ENCODE measurements around the gene PCDHA5. TPM values are rescaled to one million over a fixed set of nuclear protein-coding genes. Genes with fewer than 3 reads are reported as not detected.
"Not testable (repeated sequence)": the region's sequence is repeated elsewhere in the genome, so short reads cannot be mapped to it uniquely, and the experiment has no call there.

PCDHA5 gene
- total RNA-seq, 2 donors from 2014 or later = not detected

DNA sequence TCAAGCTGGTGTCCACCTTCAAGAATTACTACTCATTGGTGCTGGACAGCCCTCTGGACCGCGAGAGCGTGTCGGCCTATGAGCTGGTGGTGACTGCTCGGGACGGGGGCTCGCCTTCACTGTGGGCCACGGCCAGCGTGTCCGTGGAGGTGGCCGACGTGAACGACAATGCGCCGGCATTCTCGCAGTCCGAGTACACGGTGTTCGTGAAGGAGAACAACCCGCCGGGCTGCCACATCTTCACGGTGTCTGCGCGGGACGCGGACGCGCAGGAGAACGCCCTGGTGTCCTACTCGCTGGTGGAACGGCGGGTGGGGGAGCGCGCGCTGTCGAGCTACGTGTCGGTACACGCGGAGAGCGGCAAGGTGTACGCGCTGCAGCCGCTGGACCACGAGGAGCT is 19.0 kb upstream of the PCDHA5 start:
- ATAC-seq; H3K36me3 Mint-ChIP-seq (ENCODE audit: low read depth); DNase-seq; H3K27ac Mint-ChIP-seq; H3K9me3 ChIP-seq (ENCODE audit: control insufficient read depth, low read length, poor library complexity, severe bottlenecking); H3K4me1 Mint-ChIP-seq; H3K4me3 Mint-ChIP-seq: not testable (repeated sequence)
- peaks cover 12% of the 10 kb centered on the region for H3K27me3 Mint-ChIP-seq

DNA sequence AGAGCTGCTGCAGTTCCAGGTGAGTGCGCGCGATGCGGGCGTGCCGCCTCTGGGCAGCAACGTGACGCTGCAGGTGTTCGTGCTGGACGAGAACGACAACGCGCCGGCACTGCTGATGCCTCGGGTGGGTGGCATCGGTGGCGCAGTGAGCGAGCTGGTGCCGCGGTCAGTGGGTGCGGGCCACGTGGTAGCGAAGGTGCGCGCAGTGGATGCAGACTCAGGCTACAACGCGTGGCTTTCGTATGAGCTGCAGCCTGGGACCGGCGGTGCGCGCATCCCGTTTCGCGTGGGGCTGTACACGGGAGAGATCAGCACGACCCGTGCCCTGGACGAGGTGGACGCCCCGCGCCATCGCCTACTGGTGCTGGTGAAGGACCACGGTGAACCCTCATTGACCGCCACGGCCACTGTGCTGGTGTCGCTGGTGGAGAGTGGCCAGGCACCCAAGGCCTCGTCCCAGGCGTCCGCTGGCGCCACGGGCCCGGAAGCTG is 18.6 kb upstream of the PCDHA5 start:
- H3K27me3 Mint-ChIP-seq = peaks cover 12% of the 10 kb centered on the region

DNA sequence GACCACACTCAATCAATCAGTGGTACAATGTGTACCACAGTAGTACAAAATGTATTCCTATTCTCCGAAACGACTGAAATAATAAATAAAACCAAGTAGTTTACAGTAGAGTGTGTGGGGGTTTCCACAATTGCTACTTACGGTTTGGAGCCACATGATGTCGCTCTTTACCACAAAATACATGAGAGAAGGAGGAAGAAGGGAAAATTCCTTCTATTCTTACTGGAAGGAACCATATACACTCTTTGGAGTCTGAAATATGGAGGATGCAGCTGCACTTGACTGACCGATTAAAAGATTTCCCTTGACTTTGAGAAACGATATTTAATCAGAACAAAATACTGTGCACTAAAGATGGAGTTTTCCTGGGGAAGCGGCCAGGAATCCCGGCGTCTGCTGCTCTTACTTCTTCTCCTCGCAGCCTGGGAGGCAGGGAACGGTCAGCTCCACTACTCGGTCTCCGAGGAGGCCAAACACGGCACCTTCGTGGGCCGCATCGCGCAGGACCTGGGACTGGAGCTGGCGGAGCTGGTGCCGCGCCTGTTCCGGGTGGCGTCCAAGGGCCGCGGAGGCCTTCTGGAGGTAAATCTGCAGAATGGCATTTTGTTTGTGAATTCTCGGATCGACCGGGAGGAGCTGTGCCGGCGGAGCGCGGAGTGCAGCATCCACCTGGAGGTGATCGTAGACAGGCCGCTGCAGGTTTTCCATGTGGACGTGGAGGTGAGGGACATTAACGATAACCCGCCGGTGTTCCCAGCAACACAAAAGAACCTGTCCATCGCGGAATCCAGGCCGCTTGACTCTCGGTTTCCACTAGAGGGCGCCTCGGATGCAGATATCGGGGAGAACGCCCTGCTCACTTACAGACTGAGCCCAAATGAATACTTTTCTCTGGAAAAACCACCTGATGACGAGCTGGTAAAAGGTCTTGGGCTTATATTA is 14.3 kb upstream of the PCDHA5 start, which contains the start of gene PCDHA4:
PCDHA4 (plus strand) TSS at position 235 of the 942 bp plus-strand sequence.
- H3K4me1 Mint-ChIP-seq = no peaks in the 10 kb centered on the region
- no peak within 1 kb of the TSS for H3K4me3 Mint-ChIP-seq
- H3K27ac Mint-ChIP-seq = no peak within 1 kb of the TSS
- H3K27me3 Mint-ChIP-seq = peaks cover 12% of the 10 kb centered on the region
- H3K9me3 ChIP-seq (ENCODE audit: control insufficient read depth, low read length, poor library complexity, severe bottlenecking) = peaks cover 4% of the 10 kb centered on the region
- DNase-seq (no peak), ATAC-seq (no peak)
- no peaks in the 10 kb centered on the region for H3K36me3 Mint-ChIP-seq (ENCODE audit: low read depth)

More for the DNA sequence above, 18.6 kb upstream of the PCDHA5 start:
- no peaks in the 10 kb centered on the region for H3K36me3 Mint-ChIP-seq (ENCODE audit: low read depth)
- H3K27ac Mint-ChIP-seq = no peak overlapping the region
- H3K4me3 Mint-ChIP-seq = no peak overlapping the region
- no peak for ATAC-seq
- no peak for DNase-seq
- H3K4me1 Mint-ChIP-seq = no peaks in the 10 kb centered on the region
- peaks cover 4% of the 10 kb centered on the region for H3K9me3 ChIP-seq (ENCODE audit: control insufficient read depth, low read length, poor library complexity, severe bottlenecking)

DNA sequence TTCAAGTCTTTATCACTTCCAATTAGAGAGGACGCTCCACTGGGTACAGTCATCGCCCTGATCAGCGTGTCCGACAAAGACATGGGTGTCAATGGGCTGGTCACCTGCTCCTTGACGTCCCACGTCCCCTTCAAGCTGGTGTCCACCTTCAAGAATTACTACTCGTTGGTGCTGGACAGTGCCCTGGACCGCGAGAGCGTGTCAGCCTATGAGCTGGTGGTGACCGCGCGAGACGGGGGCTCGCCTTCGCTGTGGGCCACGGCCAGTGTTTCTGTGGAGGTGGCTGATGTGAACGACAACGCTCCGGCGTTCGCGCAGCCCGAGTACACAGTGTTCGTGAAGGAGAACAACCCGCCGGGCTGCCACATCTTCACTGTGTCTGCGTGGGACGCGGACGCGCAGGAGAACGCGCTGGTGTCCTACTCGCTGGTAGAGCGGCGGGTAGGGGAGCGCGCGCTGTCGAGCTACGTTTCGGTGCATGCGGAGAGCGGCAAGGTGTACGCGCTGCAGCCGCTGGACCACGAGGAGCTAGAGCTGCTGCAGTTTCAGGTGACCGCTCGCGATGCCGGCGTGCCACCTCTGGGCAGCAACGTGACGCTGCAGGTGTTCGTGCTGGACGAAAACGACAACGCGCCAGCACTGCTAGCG is 13.0 kb upstream of the PCDHA5 start:
- H3K27ac Mint-ChIP-seq; H3K9me3 ChIP-seq (ENCODE audit: control insufficient read depth, low read length, poor library complexity, severe bottlenecking); H3K36me3 Mint-ChIP-seq (ENCODE audit: low read depth); H3K4me1 Mint-ChIP-seq; ATAC-seq; H3K4me3 Mint-ChIP-seq; DNase-seq: not testable (repeated sequence)
- H3K27me3 Mint-ChIP-seq = peaks cover 12% of the 10 kb centered on the region

DNA sequence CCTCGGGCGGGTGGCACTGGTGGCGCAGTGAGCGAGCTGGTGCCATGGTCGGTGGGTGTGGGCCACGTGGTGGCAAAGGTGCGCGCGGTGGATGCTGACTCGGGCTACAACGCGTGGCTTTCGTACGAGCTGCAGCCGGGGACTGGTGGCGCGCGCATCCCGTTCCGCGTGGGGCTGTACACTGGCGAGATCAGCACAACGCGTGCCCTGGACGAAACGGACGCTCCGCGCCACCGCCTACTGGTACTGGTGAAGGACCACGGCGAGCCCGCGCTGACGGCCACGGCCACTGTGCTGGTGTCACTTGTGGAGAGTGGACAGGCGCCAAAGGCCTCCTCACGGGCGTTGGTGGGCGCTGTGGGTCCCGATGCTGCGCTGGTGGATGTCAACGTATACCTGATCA is 12.5 kb upstream of the PCDHA5 start:
- H3K36me3 Mint-ChIP-seq (ENCODE audit: low read depth) = no peaks in the 10 kb centered on the region
- no peak for ATAC-seq
- no peaks in the 10 kb centered on the region for H3K4me1 Mint-ChIP-seq
- no peak overlapping the region for H3K4me3 Mint-ChIP-seq
- no peak for DNase-seq
- H3K27ac Mint-ChIP-seq = no peak overlapping the region
- H3K27me3 Mint-ChIP-seq = peaks cover 12% of the 10 kb centered on the region
- H3K9me3 ChIP-seq (ENCODE audit: control insufficient read depth, low read length, poor library complexity, severe bottlenecking) = peaks cover 2% of the 10 kb centered on the region

DNA sequence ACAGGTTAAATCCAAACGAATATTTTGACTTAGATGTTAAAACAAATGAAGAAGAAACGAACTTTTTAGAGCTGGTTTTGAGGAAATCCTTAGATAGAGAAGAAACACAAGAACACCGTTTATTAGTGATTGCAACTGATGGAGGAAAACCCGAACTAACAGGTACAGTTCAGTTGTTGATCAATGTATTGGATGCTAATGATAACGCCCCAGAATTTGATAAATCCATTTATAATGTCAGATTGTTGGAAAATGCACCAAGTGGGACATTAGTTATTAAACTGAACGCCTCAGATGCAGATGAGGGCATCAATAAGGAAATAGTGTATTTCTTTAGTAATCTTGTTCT is 842 bp downstream of the PCDHA5 start:
- no peak overlapping the region for H3K4me3 Mint-ChIP-seq
- H3K36me3 Mint-ChIP-seq (ENCODE audit: low read depth) = no peaks in the 10 kb centered on the region
- peaks cover 6% of the 10 kb centered on the region for H3K27me3 Mint-ChIP-seq
- no peak for ATAC-seq
- H3K27ac Mint-ChIP-seq = no peak overlapping the region
- DNase-seq = no peak
- H3K9me3 ChIP-seq (ENCODE audit: control insufficient read depth, low read length, poor library complexity, severe bottlenecking) = no peaks in the 10 kb centered on the region
- no peaks in the 10 kb centered on the region for H3K4me1 Mint-ChIP-seq

DNA sequence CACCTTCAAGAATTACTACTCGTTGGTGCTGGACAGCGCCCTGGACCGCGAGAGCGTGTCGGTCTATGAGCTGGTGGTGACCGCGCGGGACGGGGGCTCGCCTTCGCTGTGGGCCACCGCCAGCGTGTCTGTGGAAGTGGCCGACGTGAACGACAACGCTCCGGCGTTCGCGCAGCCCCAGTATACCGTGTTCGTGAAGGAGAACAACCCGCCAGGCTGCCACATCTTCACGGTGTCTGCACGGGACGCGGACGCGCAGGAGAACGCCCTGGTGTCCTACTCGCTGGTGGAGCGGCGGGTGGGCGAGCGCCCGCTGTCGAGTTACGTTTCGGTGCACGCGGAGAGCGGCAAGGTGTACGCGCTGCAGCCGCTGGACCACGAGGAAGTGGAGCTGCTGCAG is 1.6 kb downstream of the PCDHA5 start:
- not testable (repeated sequence) for DNase-seq; H3K4me3 Mint-ChIP-seq; H3K9me3 ChIP-seq (ENCODE audit: control insufficient read depth, low read length, poor library complexity, severe bottlenecking); ATAC-seq; H3K36me3 Mint-ChIP-seq (ENCODE audit: low read depth); H3K4me1 Mint-ChIP-seq; H3K27ac Mint-ChIP-seq
- peaks cover 12% of the 10 kb centered on the region for H3K27me3 Mint-ChIP-seq

DNA sequence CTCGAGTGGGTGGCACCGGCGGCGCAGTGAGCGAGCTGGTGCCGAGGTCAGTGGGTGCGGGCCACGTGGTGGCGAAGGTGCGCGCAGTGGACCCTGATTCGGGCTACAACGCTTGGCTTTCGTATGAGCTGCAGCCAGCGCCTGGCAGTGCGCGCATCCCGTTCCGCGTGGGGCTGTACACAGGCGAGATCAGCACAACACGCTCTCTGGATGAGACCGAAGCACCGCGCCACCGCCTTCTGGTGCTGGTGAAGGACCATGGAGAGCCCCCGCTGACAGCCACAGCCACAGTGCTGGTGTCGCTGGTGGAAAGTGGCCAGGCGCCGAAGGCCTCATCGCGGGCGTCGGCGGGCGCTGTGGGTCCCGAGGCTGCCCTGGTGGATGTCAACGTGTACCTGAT is 2.1 kb downstream of the PCDHA5 start:
- no peak for DNase-seq
- H3K9me3 ChIP-seq (ENCODE audit: control insufficient read depth, low read length, poor library complexity, severe bottlenecking) = no peaks in the 10 kb centered on the region
- H3K36me3 Mint-ChIP-seq (ENCODE audit: low read depth) = no peaks in the 10 kb centered on the region
- no peak overlapping the region for H3K4me3 Mint-ChIP-seq
- no peak overlapping the region for H3K27ac Mint-ChIP-seq
- no peaks in the 10 kb centered on the region for H3K4me1 Mint-ChIP-seq
- ATAC-seq = no peak
- H3K27me3 Mint-ChIP-seq = peaks cover 17% of the 10 kb centered on the region

DNA sequence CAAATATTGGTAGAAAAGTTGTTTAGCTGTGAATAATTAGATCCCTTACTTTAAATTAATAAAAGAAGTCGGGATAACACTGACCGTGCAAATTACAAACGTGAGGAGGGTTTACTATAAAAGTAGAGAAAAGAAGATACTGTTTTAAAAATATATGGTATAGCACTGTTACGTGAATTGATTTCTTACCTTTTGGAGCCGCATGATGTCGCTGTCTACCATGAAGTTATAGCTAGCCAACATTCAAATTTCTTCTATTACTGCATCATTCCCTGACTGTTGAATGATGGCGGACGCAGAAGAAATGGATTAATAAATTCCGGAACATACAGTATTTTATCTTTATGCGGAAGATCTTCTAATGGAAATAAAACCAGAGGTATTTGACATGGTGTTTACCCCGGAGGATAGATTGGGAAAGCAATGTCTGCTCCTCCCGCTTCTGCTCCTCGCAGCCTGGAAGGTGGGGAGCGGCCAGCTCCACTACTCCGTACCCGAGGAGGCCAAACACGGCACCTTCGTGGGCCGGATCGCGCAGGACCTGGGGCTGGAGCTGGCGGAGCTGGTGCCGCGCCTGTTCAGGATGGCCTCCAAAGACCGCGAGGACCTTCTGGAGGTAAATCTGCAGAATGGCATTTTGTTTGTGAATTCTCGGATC is 6.4 kb downstream of the PCDHA5 start, which contains the start of gene PCDHA6:
PCDHA6 (plus strand) TSS at position 257 of the 658 bp plus-strand sequence; CDS start at position 389, 132 bp downstream.
- H3K9me3 ChIP-seq (ENCODE audit: control insufficient read depth, low read length, poor library complexity, severe bottlenecking) = no peaks in the 10 kb centered on the region
- Mint-ChIP-seq H3K4me1 (no peaks in the 10 kb centered on the region), H3K27ac (no peak within 1 kb of the TSS), H3K36me3 (ENCODE audit: low read depth) (no peaks in the 10 kb centered on the region), H3K27me3 (peaks cover 18% of the 10 kb centered on the region), H3K4me3 (no peak within 1 kb of the TSS)
- ATAC-seq = no peak
- DNase-seq = no peak

DNA sequence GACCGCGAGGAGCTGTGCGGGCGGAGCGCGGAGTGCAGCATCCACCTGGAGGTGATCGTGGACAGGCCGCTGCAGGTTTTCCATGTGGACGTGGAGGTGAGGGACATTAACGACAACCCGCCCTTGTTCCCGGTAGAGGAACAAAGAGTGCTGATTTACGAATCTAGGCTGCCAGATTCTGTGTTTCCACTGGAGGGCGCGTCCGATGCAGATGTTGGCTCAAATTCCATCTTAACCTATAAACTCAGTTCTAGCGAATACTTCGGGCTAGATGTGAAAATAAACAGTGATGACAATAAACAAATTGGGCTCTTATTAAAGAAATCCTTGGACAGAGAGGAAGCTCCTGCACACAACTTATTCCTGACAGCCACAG is 6.9 kb downstream of the PCDHA5 start:
- Mint-ChIP-seq H3K27me3 (peaks cover 18% of the 10 kb centered on the region), H3K4me1 (no peaks in the 10 kb centered on the region), H3K4me3 (no peak overlapping the region), H3K36me3 (ENCODE audit: low read depth) (no peaks in the 10 kb centered on the region), H3K27ac (no peak overlapping the region)
- ATAC-seq (no peak), DNase-seq (no peak)
- H3K9me3 ChIP-seq (ENCODE audit: control insufficient read depth, low read length, poor library complexity, severe bottlenecking) = no peaks in the 10 kb centered on the region

DNA sequence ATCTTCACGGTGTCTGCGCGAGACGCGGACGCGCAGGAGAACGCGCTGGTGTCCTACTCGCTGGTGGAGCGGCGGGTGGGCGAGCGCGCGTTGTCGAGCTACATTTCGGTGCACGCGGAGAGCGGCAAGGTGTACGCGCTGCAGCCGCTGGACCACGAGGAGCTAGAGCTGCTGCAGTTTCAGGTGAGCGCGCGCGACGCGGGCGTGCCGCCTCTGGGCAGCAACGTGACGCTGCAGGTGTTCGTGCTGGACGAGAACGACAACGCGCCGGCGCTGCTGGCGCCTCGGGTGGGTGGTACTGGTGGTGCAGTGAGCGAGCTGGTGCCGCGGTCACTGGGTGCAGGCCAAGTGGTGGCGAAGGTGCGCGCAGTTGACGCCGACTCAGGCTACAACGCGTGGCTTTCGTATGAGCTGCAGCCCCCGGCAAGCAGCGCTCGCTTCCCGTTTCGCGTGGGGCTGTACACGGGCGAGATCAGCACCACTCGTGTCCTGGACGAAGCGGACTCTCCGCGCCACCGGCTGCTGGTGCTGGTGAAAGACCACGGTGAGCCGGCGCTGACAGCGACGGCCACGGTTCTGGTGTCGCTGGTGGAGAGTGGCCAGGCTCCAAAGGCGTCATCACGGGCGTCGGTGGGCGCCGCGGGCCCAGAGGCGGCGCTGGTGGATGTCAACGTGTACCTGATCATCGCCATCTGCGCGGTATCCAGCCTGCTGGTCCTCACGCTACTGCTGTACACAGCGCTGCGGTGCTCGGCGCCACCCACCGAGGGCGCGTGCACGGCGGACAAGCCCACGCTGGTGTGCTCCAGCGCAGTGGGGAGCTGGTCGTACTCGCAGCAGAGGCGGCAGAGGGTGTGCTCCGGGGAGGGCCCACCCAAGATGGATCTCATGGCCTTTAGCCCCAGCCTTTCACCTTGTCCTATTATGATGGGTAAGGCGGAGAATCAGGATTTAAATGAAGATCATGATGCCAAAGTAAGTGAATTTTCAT is 8.4 kb downstream of the PCDHA5 start:
- H3K9me3 ChIP-seq (ENCODE audit: control insufficient read depth, low read length, poor library complexity, severe bottlenecking); H3K36me3 Mint-ChIP-seq (ENCODE audit: low read depth); H3K4me1 Mint-ChIP-seq; ATAC-seq; DNase-seq; H3K27ac Mint-ChIP-seq; H3K4me3 Mint-ChIP-seq: not testable (repeated sequence)
- H3K27me3 Mint-ChIP-seq = peaks cover 26% of the 10 kb centered on the region

DNA sequence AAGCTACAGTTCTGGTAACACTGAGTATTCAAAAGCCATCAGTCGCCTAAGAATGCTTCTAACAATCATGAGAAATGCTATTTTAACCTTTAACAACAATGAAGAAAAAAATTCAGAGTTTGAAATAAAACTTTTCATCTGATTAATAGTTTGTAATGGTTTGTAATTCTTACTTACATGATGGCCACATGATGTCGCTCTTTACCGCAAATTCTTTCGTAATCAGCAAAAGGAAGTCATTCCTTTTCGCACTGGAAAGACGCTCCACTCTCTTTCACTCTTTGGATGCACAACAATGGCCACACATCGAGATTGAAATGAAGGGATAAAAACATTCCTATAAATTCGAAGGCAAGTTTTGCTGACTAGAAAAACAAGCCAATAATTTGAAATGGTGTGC is 12.6 kb downstream of the PCDHA5 start, which contains the start of gene PCDHA7:
PCDHA7 (plus strand) TSS at position 277 of the 400 bp plus-strand sequence; CDS start at position 392, 115 bp downstream.
- H3K9me3 ChIP-seq (ENCODE audit: control insufficient read depth, low read length, poor library complexity, severe bottlenecking) = no peaks in the 10 kb centered on the region
- H3K4me3 Mint-ChIP-seq = no peak within 1 kb of the TSS
- DNase-seq = no peak
- no peaks in the 10 kb centered on the region for H3K4me1 Mint-ChIP-seq
- no peak within 1 kb of the TSS for H3K27ac Mint-ChIP-seq
- no peaks in the 10 kb centered on the region for H3K36me3 Mint-ChIP-seq (ENCODE audit: low read depth)
- no peak for ATAC-seq
- peaks cover 8% of the 10 kb centered on the region for H3K27me3 Mint-ChIP-seq

Measured in T-helper 17 cell (primary cell).